Osteocyte (in vitro differentiated cells): ENCODE measurements around the gene CNTNAP2. TPM values are rescaled to one million over a fixed set of nuclear protein-coding genes. Genes with fewer than 3 reads are reported as not detected.

Experiments
- DNase-seq: peaks from one replicate; pipeline ENCODE4 v3.0.0; 2021; ENCODE audit warnings: mixed read lengths; ENCODE audit not compliant: unreplicated experiment; ENCODE audit errors: extremely low spot score
- H3K27ac Mint-ChIP-seq: one replicate; pipeline ENCODE4 v1.8.0; 2021; ENCODE audit warnings: mild to moderate bottlenecking, mixed read lengths; ENCODE audit not compliant: unreplicated experiment
- H3K27me3 Mint-ChIP-seq: one replicate; pipeline ENCODE4 v1.8.0; 2021; ENCODE audit warnings: mixed read lengths; ENCODE audit not compliant: unreplicated experiment
- H3K36me3 Mint-ChIP-seq: one replicate; pipeline ENCODE4 v1.8.0; 2021; ENCODE audit warnings: mixed read lengths; ENCODE audit not compliant: unreplicated experiment
- H3K4me1 Mint-ChIP-seq: one replicate; pipeline ENCODE4 v1.8.0; 2021; ENCODE audit warnings: mixed read lengths; ENCODE audit not compliant: unreplicated experiment
- H3K4me3 Mint-ChIP-seq: one replicate; pipeline ENCODE4 v1.8.0; 2021; ENCODE audit warnings: mild to moderate bottlenecking, moderate library complexity, mixed read lengths; ENCODE audit not compliant: unreplicated experiment
- H3K9me3 Mint-ChIP-seq: one replicate; pipeline ENCODE4 v1.8.0; 2021; ENCODE audit warnings: mixed read lengths; ENCODE audit not compliant: unreplicated experiment
- total RNA-seq: library from RNA; stranded (reverse); gene quantifications from 2 replicates; pipeline ENCODE4 v1.2.1, GENCODE V29; 2021
- TF ChIP-seq, protein P1 (sequence below): fragments of 200-600 bp; sonication (generic); IDR thresholded peaks from 2 replicates; pipeline ENCODE4 v1.5.0; 2021; ENCODE audit warnings: antibody characterized with exemption, mild to moderate bottlenecking, moderate library complexity

Gene CNTNAP2
- total RNA-seq, 1 donor from 2014 or later: 1.4 TPM

DNA sequence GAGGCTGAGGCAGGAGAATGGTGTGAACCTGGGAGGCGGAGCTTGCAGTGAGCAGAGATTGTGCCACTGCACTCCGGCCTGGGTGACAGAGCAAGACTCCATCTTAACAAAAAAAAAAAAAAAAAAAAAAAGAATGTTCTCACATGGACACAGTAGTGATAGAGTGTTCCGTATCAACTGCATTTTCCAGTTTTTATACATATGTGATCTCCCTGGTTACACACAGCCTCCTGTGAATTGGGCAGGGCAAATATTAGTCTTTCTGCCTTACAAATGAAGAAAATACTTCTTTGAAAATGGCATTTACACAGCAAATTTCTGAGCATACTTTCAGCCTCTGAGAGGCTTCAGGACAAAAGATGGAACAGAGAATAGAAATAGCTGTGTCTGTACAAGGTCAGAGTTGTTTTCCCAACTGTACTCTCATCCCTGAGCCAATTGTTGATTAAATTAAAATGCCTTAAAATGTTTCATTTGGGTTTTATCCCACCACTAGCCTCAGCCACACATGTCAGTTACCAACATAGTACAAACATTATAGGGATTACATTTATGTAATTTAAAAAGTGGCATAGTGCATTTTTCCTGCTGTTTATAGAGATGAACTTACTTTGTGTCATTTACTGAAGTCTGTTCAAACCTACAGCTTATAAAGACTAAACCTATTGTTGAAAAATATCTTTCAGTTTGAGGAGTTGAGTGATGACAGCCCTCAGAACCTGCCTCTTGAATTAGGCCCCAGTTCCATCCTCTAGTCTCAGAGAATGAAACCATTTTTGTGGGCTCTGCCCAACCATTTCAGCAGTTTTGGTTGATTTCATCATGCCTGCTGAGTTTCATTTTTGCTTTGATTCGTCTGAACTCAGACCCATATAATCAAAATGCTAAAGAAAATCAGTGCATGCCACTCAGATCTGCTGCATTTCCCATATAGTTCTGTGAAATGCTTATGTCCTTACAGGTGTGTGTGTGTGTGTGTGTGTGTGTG is 1864.5 kb downstream of the CNTNAP2 start:
- Mint-ChIP-seq H3K27me3 (no peaks in the 10 kb centered on the region), H3K36me3 (no peaks in the 10 kb centered on the region), H3K4me1 (no peaks in the 10 kb centered on the region), H3K9me3 (peaks cover 16% of the 10 kb centered on the region), H3K4me3 (no peak overlapping the region), H3K27ac (no peak overlapping the region)
- DNase-seq: no peak
- TF ChIP-seq, protein P1, sequence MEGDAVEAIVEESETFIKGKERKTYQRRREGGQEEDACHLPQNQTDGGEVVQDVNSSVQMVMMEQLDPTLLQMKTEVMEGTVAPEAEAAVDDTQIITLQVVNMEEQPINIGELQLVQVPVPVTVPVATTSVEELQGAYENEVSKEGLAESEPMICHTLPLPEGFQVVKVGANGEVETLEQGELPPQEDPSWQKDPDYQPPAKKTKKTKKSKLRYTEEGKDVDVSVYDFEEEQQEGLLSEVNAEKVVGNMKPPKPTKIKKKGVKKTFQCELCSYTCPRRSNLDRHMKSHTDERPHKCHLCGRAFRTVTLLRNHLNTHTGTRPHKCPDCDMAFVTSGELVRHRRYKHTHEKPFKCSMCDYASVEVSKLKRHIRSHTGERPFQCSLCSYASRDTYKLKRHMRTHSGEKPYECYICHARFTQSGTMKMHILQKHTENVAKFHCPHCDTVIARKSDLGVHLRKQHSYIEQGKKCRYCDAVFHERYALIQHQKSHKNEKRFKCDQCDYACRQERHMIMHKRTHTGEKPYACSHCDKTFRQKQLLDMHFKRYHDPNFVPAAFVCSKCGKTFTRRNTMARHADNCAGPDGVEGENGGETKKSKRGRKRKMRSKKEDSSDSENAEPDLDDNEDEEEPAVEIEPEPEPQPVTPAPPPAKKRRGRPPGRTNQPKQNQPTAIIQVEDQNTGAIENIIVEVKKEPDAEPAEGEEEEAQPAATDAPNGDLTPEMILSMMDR: no peak

DNA sequence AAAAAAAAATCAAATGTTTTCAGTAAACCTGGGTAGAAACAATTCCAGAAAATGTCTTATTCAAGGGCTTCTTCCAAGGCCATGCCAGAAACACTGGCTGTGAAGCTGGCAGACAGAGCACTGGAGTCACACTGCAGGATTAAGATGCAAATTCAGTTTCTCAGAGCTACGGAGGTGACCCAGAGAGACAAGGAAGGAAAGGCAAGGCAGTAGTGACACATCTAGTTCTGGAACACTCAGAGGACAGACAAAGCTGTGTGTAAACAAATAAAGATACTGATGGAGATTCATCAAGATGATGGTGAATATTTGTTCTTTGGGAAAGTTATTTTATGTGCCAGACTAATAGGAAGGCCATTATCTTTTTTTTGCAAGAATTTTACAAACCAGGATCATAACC is 1865.7 kb downstream of the CNTNAP2 start:
- no peaks in the 10 kb centered on the region for H3K36me3 Mint-ChIP-seq
- no peak overlapping the region for H3K4me3 Mint-ChIP-seq
- TF ChIP-seq, protein P1: no peak
- H3K9me3 Mint-ChIP-seq: peaks cover 21% of the 10 kb centered on the region
- H3K27ac Mint-ChIP-seq: no peak overlapping the region
- DNase-seq: no peak
- no peaks in the 10 kb centered on the region for H3K27me3 Mint-ChIP-seq
- H3K4me1 Mint-ChIP-seq: no peaks in the 10 kb centered on the region

DNA sequence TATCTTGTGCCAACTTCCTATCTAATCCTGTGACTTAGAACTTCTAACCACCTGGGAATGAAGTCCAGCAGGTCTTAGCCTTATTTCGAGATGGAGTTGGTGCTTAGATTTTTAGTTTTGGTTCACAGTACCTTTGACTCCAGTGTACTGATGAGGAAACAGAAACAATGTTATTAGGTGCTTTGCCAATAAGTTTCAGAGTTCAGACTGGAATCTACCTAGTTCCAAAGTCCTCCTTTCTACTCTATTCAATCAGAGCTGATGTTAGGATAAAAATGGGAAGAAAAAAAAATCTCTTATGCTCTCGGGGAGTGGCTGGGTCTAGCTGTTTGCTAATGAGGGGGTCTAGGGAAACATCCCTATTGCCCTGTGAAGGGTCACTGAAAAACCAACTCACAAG is 1867.7 kb downstream of the CNTNAP2 start:
- H3K4me1 Mint-ChIP-seq: no peaks in the 10 kb centered on the region
- H3K9me3 Mint-ChIP-seq: peaks cover 25% of the 10 kb centered on the region
- H3K4me3 Mint-ChIP-seq: no peak overlapping the region
- no peak overlapping the region for H3K27ac Mint-ChIP-seq
- no peaks in the 10 kb centered on the region for H3K27me3 Mint-ChIP-seq
- no peak for DNase-seq
- H3K36me3 Mint-ChIP-seq: no peaks in the 10 kb centered on the region
- TF ChIP-seq, protein P1: no peak

DNA sequence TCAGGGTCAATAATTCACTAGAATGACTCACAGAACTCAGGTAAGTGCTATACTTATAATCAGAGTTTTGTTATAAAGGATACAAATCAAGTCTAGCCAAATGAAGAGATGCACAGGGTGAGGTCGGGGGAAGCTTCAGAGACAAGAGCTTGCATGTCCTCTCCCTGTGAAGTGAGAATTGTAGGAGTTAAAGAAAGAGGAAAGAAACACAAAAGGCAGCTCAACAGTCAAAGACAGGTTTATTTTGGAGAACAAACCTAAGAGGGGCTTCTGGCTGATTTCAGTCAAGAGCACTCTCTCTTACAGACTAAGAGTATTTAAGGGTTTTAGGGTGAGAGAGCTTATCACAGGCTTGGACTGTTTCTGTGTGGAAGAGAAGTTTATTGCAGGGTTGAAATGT is 1873.5 kb downstream of the CNTNAP2 start:
- peaks cover 30% of the 10 kb centered on the region for H3K9me3 Mint-ChIP-seq
- H3K27ac Mint-ChIP-seq: no peak overlapping the region
- H3K4me3 Mint-ChIP-seq: no peak overlapping the region
- no peaks in the 10 kb centered on the region for H3K4me1 Mint-ChIP-seq
- TF ChIP-seq, protein P1: no peak
- no peaks in the 10 kb centered on the region for H3K27me3 Mint-ChIP-seq
- DNase-seq: no peak
- no peaks in the 10 kb centered on the region for H3K36me3 Mint-ChIP-seq

DNA sequence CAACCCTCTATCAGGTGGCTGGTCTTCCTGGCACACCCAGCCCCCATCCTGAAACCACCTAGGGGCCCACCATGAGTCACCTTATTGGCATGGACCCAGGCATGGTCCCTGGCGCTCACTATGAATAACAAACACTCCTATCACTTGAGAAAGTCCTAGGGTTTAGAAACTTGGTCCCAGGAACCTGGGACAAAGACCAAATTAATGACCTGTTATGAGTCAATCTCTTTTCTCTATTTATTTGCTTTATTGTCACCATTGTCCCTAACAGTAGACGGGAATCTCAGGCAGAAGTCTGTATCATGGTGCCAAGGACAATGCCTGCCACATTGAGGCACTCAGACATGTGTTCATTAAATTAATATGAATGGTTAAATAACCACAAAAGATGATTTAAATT is 1874.3 kb downstream of the CNTNAP2 start:
- TF ChIP-seq, protein P1: no peak
- no peak for DNase-seq
- no peaks in the 10 kb centered on the region for H3K4me1 Mint-ChIP-seq
- no peak overlapping the region for H3K27ac Mint-ChIP-seq
- H3K36me3 Mint-ChIP-seq: no peaks in the 10 kb centered on the region
- H3K9me3 Mint-ChIP-seq: peaks cover 23% of the 10 kb centered on the region
- no peaks in the 10 kb centered on the region for H3K27me3 Mint-ChIP-seq
- no peak overlapping the region for H3K4me3 Mint-ChIP-seq
